AG04450 (cell line): ENCODE data around the gene NEK11. TPM values are rescaled to one million over a fixed set of nuclear protein-coding genes. Genes with fewer than 3 reads are reported as not detected.

Experiments
- CTCF ChIA-PET: fragments of 300-600, 350-600 bp; formaldehyde crosslinking; extraction: SDS; loops from one replicate; lab custom pipeline; 2022; ENCODE audit warnings: antibody characterized with exemption, inconsistent platforms; lab: Charles Lee
- POLR2A ChIA-PET: fragments of 350-600 bp; formaldehyde crosslinking; extraction: SDS; loops from one replicate; lab custom pipeline; 2021; ENCODE audit warnings: antibody characterized with exemption, inconsistent platforms; lab: Yijun Ruan, JAX
- DNase-seq: peaks from one replicate; pipeline ENCODE4 v3.0.0-alpha.2; 2011; ENCODE audit warnings: low read depth, low spot score
- H3K27ac ChIP-seq: one replicate; pipeline ENCODE4 v1.5.1; 2012; ENCODE audit warnings: low read depth, low read length, control low read depth
- H3K27me3 ChIP-seq: one replicate; pipeline ENCODE4 v1.6.0; 2012; ENCODE audit warnings: low read length; ENCODE audit not compliant: control insufficient read depth, insufficient read depth
- H3K4me3 ChIP-seq: 2 replicates; pipeline ENCODE4 v1.5.1; 2011; ENCODE audit warnings: mild to moderate bottlenecking, low read depth, low read length, control low read depth
- H3K9me3 ChIP-seq: 2 replicates; pipeline ENCODE4 v1.5.1; 2012; ENCODE audit warnings: low read length; ENCODE audit not compliant: control insufficient read depth, insufficient read depth
- CTCF ChIP-seq: IDR thresholded peaks from 2 replicates; pipeline ENCODE4 v1.5.1; 2011; ENCODE audit warnings: low read depth, low read length, control low read depth, inconsistent platforms
- polyA minus RNA-seq: library from RNA; depleted of rRNA, polyadenylated mRNA; stranded (reverse); fragments of >200 nt; gene quantifications from 2 replicates; pipeline ENCODE4 v1.2.3, GENCODE V29; 2011; rRNA and poly(A)+ RNA removed
- polyA plus RNA-seq: library from polyadenylated mRNA; depleted of rRNA; stranded (reverse); fragments of >200 nt; gene quantifications from 2 replicates; pipeline ENCODE4 v1.2.3, GENCODE V29; 2011; rRNA removed

Gene NEK11, protein sequence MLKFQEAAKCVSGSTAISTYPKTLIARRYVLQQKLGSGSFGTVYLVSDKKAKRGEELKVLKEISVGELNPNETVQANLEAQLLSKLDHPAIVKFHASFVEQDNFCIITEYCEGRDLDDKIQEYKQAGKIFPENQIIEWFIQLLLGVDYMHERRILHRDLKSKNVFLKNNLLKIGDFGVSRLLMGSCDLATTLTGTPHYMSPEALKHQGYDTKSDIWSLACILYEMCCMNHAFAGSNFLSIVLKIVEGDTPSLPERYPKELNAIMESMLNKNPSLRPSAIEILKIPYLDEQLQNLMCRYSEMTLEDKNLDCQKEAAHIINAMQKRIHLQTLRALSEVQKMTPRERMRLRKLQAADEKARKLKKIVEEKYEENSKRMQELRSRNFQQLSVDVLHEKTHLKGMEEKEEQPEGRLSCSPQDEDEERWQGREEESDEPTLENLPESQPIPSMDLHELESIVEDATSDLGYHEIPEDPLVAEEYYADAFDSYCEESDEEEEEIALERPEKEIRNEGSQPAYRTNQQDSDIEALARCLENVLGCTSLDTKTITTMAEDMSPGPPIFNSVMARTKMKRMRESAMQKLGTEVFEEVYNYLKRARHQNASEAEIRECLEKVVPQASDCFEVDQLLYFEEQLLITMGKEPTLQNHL
- polyA plus RNA-seq = 3.2 and 4.0 TPM in 2 replicates
- polyA minus RNA-seq = 2.0 and 2.3 TPM in 2 replicates

- POLR2A ChIA-PET = interaction anchor here (0.6 to 2.3 kb wide), 4 partner anchors 21 to 672 kb away, joined by 3 to 16 read pairs (median 6); partner anchors contain the start of genes ATP2C1 and NUDT16
- CTCF ChIA-PET = interaction anchor here (2.2 to 2.4 kb wide), 2 partner anchors 10 to 133 kb away, joined by 8 to 9 read pairs; no protein-coding TSS in a partner anchor
- Histone ChIP-seq H3K9me3 (no peaks in the 10 kb centered on the region), H3K27me3 (no peaks in the 10 kb centered on the region), H3K4me3 (peak within 1 kb of the TSS; percentile 89), H3K27ac (peak within 1 kb of the TSS; percentile 74)
- TF ChIP-seq CTCF = no peak
- DNase-seq = peak; percentile 34
Measured at GRCh38 chr3:131026321-131027151, at the start of gene NEK11, which contains the start of gene ASTE1. NEK11 (plus strand) TSS chr3:131026877; CDS start chr3:131029709, 2,832 bp downstream. ASTE1 (minus strand) TSS chr3:131026825; CDS start chr3:131025306, 1,519 bp downstream.

- no peaks in the 10 kb centered on the region for H3K27me3 ChIP-seq
- CTCF ChIA-PET = interaction anchor here (0.9 kb wide), 1 partner anchor 86 kb away, joined by 3 read pairs; no protein-coding TSS in a partner anchor
- no peaks in the 10 kb centered on the region for H3K9me3 ChIP-seq
- POLR2A ChIA-PET = no interaction called here
- TF ChIP-seq CTCF = no peak
- H3K27ac ChIP-seq = no peak overlapping the region
- no peak for DNase-seq
- no peak overlapping the region for H3K4me3 ChIP-seq
Measured at GRCh38 chr3:130979117-130979516, 47.6 kb upstream of the NEK11 start.

- no peak for DNase-seq
- CTCF ChIA-PET = no interaction called here
- POLR2A ChIA-PET = no interaction called here
- no peak overlapping the region for H3K4me3 ChIP-seq
- H3K27me3 ChIP-seq = no peaks in the 10 kb centered on the region
- TF ChIP-seq CTCF = no peak
- H3K27ac ChIP-seq = no peak overlapping the region
- H3K9me3 ChIP-seq = no peaks in the 10 kb centered on the region
Measured at GRCh38 chr3:130981469-130981868, 45.2 kb upstream of the NEK11 start.

DNA sequence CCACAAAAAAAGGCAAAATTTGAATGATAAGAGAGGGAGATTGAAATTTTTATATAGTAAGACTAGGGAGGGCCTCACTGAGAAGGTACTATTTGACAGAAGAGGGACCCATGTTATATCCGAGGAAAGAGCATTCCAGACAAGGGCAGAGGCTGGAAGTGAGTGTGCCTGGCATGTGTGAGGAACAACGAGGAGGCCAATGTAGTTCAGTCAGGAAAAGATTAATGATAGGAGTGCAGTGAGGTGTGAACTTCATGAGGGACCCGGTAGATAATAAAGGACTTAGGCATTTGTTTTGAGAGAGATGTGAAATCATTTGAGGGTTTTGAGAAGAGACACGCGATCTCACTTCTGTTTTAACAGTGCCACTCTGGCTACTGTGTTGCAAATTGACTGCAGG lies 36.4 kb upstream of the NEK11 start:
- CTCF ChIA-PET = no interaction called here
- no peak overlapping the region for H3K27ac ChIP-seq
- no peak for TF ChIP-seq CTCF
- H3K9me3 ChIP-seq = no peaks in the 10 kb centered on the region
- H3K4me3 ChIP-seq = no peak overlapping the region
- POLR2A ChIA-PET = no interaction called here
- no peaks in the 10 kb centered on the region for H3K27me3 ChIP-seq
- DNase-seq = no peak
